ENCODE results near the gene DONSON. TPM values are rescaled to one million over a fixed set of nuclear protein-coding genes. Genes with fewer than 3 reads are reported as not detected.
A peak's percentile ranks its signal among the peaks of the same experiment; 100 is the strongest.

Gene DONSON
- total RNA-seq, 1 experiment from 2014 or later: 35.3 TPM

DNA sequence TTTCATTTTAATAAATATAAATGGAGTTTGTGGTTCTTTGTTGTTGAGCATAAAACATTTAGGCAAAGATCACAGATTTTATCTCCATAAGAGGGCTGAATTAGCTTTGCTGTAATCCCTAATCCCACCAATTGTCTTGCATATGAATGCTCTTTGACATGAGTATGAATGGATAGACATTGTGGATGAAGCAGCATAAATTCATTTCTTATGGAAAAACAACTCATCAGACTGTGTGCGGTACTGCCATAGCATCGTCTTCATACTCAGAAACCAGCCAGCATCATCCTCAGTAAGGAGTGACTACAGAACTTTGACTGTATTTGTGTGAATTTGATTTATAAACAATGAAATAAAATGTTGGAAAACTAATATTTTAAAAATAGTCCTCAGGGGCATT lies 26.1 kb downstream of the DONSON start:
- H3K27me3 ChIP-seq (ENCODE audit: insufficient read depth, low read length): no peaks in the 10 kb centered on the region
- Mint-ChIP-seq H3K27me3 (ENCODE audit: low read depth) (no peaks in the 10 kb centered on the region), H3K9me3 (no peaks in the 10 kb centered on the region), H3K4me1 (peaks cover 5% of the 10 kb centered on the region in 2 experiments), H3K4me3 (no peak overlapping the region), H3K27ac (peak overlapping the region in 1 of 3 experiments; percentile 31; a peak in 1 of 7 replicates), H3K36me3 (ENCODE audit: insufficient read depth in 1 of 3, low read depth in 3 of 3) (peaks cover 39 to 62% (median 59%) of the 10 kb centered on the region in 3 experiments; a peak in 6 of 7 replicates)
- no peak overlapping the region for H3K23ac ChIP-seq (ENCODE audit: insufficient read length, low read depth, low read length)
- no peaks in the 10 kb centered on the region for H3K9me3 ChIP-seq (ENCODE audit: control insufficient read depth, low read depth, low read length)
- TF ChIP-seq, protein P1, sequence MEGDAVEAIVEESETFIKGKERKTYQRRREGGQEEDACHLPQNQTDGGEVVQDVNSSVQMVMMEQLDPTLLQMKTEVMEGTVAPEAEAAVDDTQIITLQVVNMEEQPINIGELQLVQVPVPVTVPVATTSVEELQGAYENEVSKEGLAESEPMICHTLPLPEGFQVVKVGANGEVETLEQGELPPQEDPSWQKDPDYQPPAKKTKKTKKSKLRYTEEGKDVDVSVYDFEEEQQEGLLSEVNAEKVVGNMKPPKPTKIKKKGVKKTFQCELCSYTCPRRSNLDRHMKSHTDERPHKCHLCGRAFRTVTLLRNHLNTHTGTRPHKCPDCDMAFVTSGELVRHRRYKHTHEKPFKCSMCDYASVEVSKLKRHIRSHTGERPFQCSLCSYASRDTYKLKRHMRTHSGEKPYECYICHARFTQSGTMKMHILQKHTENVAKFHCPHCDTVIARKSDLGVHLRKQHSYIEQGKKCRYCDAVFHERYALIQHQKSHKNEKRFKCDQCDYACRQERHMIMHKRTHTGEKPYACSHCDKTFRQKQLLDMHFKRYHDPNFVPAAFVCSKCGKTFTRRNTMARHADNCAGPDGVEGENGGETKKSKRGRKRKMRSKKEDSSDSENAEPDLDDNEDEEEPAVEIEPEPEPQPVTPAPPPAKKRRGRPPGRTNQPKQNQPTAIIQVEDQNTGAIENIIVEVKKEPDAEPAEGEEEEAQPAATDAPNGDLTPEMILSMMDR (conservative IDR thresholded peaks at IDR 0.05): no peak
- no peak for DNase-seq
- H2BK5ac ChIP-seq (ENCODE audit: insufficient read length, low read length): no peak overlapping the region
- no peak overlapping the region for H2BK20ac ChIP-seq (ENCODE audit: low read depth, low read length, poor library complexity, severe bottlenecking)
- H3K23me2 ChIP-seq (ENCODE audit: insufficient read length, low read depth, low read length, poor library complexity, severe bottlenecking): no peaks in the 10 kb centered on the region
- H3K9ac ChIP-seq (ENCODE audit: extremely low read depth, insufficient read length, low read length): no peak overlapping the region
- H2AK5ac ChIP-seq (ENCODE audit: insufficient read length, low read length): no peak overlapping the region
- H4K8ac ChIP-seq (replicated peaks; ENCODE audit: insufficient read length, low read depth, low read length): no peak overlapping the region
- no peak overlapping the region for H3K18ac ChIP-seq (ENCODE audit: insufficient read length, low read depth, low read length)
- H3K4me2 ChIP-seq (ENCODE audit: insufficient read depth, insufficient read length, low read length): no peak overlapping the region
- H3K4me1 ChIP-seq (ENCODE audit: insufficient read depth, low read length): no peaks in the 10 kb centered on the region
- H3K4ac ChIP-seq (ENCODE audit: low read depth, low read length): no peak overlapping the region
- H3K27ac ChIP-seq (ENCODE audit: insufficient read length, low read depth, low read length): no peak overlapping the region
- H4K20me1 ChIP-seq (ENCODE audit: control insufficient read depth, insufficient read depth, insufficient read length): no peaks in the 10 kb centered on the region
- H3K79me1 ChIP-seq (ENCODE audit: insufficient read depth, low read depth, low read length, poor library complexity, severe bottlenecking): peaks cover 7% of the 10 kb centered on the region
- no peak overlapping the region for H2AFZ ChIP-seq (ENCODE audit: low read length)
- H2BK15ac ChIP-seq (ENCODE audit: low read depth, low read length): no peak overlapping the region
- H3K56ac ChIP-seq (ENCODE audit: insufficient read length, low read depth, low read length): no peak overlapping the region
- H4K5ac ChIP-seq (ENCODE audit: insufficient read length, low read depth, low read length): no peak overlapping the region
- no peak overlapping the region for H2BK120ac ChIP-seq (ENCODE audit: low read depth, low read length, poor library complexity, severe bottlenecking)
- H4K91ac ChIP-seq (ENCODE audit: insufficient read length, low read depth, low read length): no peak overlapping the region
- no peak overlapping the region for H3T11ph ChIP-seq (ENCODE audit: low read length)
- H3K79me2 ChIP-seq (ENCODE audit: insufficient read depth, low read length): 0 out of 2 replicates have a peak, but pooled peaks cover under 1% of the 10 kb centered on the region
- H3K14ac ChIP-seq (ENCODE audit: insufficient read depth, low read length): no peak overlapping the region
- H2BK12ac ChIP-seq (ENCODE audit: insufficient read length, low read depth, low read length): no peak overlapping the region
- WGBS (ENCODE audit: extremely low coverage, insufficient read length, low lambda C conversion rate): no CpG with 5 or more reads among the region's 2 CpGs

Measured in H9 (cell line).